HepG2 (cell line): ENCODE measurements around the gene MEAF6. TPM values are rescaled to one million over a fixed set of nuclear protein-coding genes. Genes with fewer than 3 reads are reported as not detected.

Experiments used
- ATAC-seq: fragments of 200-7000 bp; cut with Tn5 transposase; 3 replicates; pipeline ENCODE4 v1.9.1; 2020; ENCODE audit warnings: mild to moderate bottlenecking, moderate library complexity
- BruUV-seq: library from RNA; stranded (reverse); fragments of 400-500 nt; replicated peaks from 2 replicates; lab custom pipeline; 2021; lab: Mats Ljungman, UMichigan
- CTCF ChIA-PET: fragments of 300-600 bp; formaldehyde crosslinking; extraction: SDS; loops from one replicate; lab custom pipeline; 2021; ENCODE audit warnings: low total read pairs, inconsistent platforms, low intra/inter-chr PET ratio; lab: Yijun Ruan, JAX
- POLR2A ChIA-PET: fragments of 350-600 bp; sonication (Branson Sonifier 250); formaldehyde crosslinking; loops from one replicate; lab custom pipeline; 2020; ENCODE audit warnings: antibody characterized with exemption, inconsistent platforms; lab: Yijun Ruan, JAX
- DNase-seq: peaks from one replicate; pipeline ENCODE4 v3.0.0-alpha.2; 2015; ENCODE audit warnings: low spot score
- FAIRE-seq: peaks from 3 replicates; lab custom pipeline; 2011; peaks lifted over from hg19 to GRCh38; lab: Jason Lieb, UNC
- H2AFZ ChIP-seq: one replicate; pipeline ENCODE4 v1.6.1; 2011; ENCODE audit warnings: low read length, inconsistent platforms
- H3K27ac ChIP-seq: fragments of 300-600 bp; 3 replicates; pipeline ENCODE4 v1.8.0; 2011; ENCODE audit warnings: mixed run types, mild to moderate bottlenecking, mixed read lengths, low read length, inconsistent platforms; ENCODE audit not compliant: insufficient read depth; ENCODE audit errors: extremely low read length
- H3K27me3 ChIP-seq, 2 experiments: fragments of 200-600 bp in 1 of 2; 2 replicates in 1 of 2; 3 replicates in 1 of 2; pipeline versions ENCODE4 v1.6.0 to v1.8.0; 2011; ENCODE audit warnings: low read length in 2 of 2, mild to moderate bottlenecking in 2 of 2, moderate library complexity in 2 of 2, inconsistent platforms in 1 of 2; ENCODE audit not compliant: insufficient read depth in 2 of 2, control insufficient read depth in 1 of 2
- H3K36me3 ChIP-seq, 2 experiments: fragments of 200-600 bp in 1 of 2; replicated peaks in 1 of 2; 2 replicates in 1 of 2; 3 replicates in 1 of 2; pipeline versions ENCODE4 v1.5.1 to v1.8.0; 2011; ENCODE audit warnings: low read length in 2 of 2, inconsistent platforms in 1 of 2; ENCODE audit not compliant: insufficient read depth in 2 of 2, control insufficient read depth in 1 of 2
- H3K4me1 ChIP-seq: 2 replicates; pipeline ENCODE4 v1.5.1; 2012; ENCODE audit warnings: low read length, inconsistent platforms; ENCODE audit not compliant: insufficient read depth
- H3K4me2 ChIP-seq: 2 replicates; pipeline ENCODE4 v1.6.0; 2011; ENCODE audit warnings: low read depth, low read length, inconsistent platforms
- H3K4me3 ChIP-seq, 3 experiments: fragments of 200-600 bp in 1 of 3; sonication (generic), shearing (Covaris generic) in 1 of 3; replicated peaks in 1 of 3; 2 replicates each; pipeline ENCODE4 v1.5.1; 2011 to 2016; ENCODE audit warnings: low read length in 3 of 3, inconsistent platforms in 2 of 3, low read depth in 2 of 3, mild to moderate bottlenecking in 2 of 3, control low read depth in 1 of 3, mixed read lengths in 1 of 3; ENCODE audit not compliant: insufficient read depth in 1 of 3
- H3K79me2 ChIP-seq: one replicate; pipeline ENCODE4 v1.6.1; 2011; ENCODE audit warnings: low read length, inconsistent platforms; ENCODE audit not compliant: insufficient read depth
- H3K9ac ChIP-seq: 2 replicates; pipeline ENCODE4 v1.6.0; 2011; ENCODE audit warnings: mild to moderate bottlenecking, low read depth, low read length, inconsistent platforms; ENCODE audit not compliant: insufficient read depth
- H3K9me3 ChIP-seq: 2 replicates; pipeline ENCODE4 v1.5.1; 2012; ENCODE audit warnings: mild to moderate bottlenecking, low read length
- H4K20me1 ChIP-seq: 2 replicates; pipeline ENCODE4 v1.6.0; 2011; ENCODE audit warnings: inconsistent platforms, mild to moderate bottlenecking, low read length, moderate library complexity; ENCODE audit not compliant: insufficient read depth
- ESRRA ChIP-seq: sonication (generic); formaldehyde crosslinking; IDR thresholded peaks from 2 replicates; pipeline ENCODE4 v1.5.1; 2020; ENCODE audit warnings: mild to moderate bottlenecking, low read depth, missing genetic modification reagents
- GABPB1 ChIP-seq: IDR thresholded peaks from 2 replicates; pipeline ENCODE4 v1.6.1; 2016; ENCODE audit warnings: mild to moderate bottlenecking, missing genetic modification reagents, moderate library complexity, missing compliant biosample characterization
- GLI4 ChIP-seq: sonication (generic); formaldehyde crosslinking; IDR thresholded peaks from 2 replicates; pipeline ENCODE4 v1.5.1; 2020; ENCODE audit warnings: missing genetic modification reagents, mild to moderate bottlenecking, moderate library complexity, borderline replicate concordance
- NFE2 ChIP-seq: sonication (generic); formaldehyde crosslinking; IDR thresholded peaks from 2 replicates; pipeline ENCODE4 v1.4.0; 2020; ENCODE audit warnings: missing genetic modification reagents
- RXRB ChIP-seq: IDR thresholded peaks from 2 replicates; pipeline ENCODE4 v1.6.1; 2016; ENCODE audit warnings: borderline replicate concordance, missing genetic modification reagents, missing compliant biosample characterization
- SP5 ChIP-seq: IDR thresholded peaks from 2 replicates; pipeline ENCODE4 v1.6.1; 2016; ENCODE audit warnings: low read depth, borderline replicate concordance
- TEAD3 ChIP-seq: optimal IDR thresholded peaks from 2 replicates; pipeline ENCODE3; 2016; ENCODE audit warnings: borderline replicate concordance
- YEATS4 ChIP-seq: sonication (generic); formaldehyde crosslinking; IDR thresholded peaks from 2 replicates; pipeline ENCODE4 v1.4.0; 2020; ENCODE audit warnings: missing genetic modification reagents, borderline replicate concordance
- YY1 ChIP-seq: IDR thresholded peaks from 2 replicates; pipeline ENCODE4 v1.6.1; 2011; ENCODE audit warnings: low read length, low read depth, moderate library complexity, mild to moderate bottlenecking; ENCODE audit not compliant: insufficient read depth, insufficient replicate concordance
- ZNF136 ChIP-seq: sonication (generic); formaldehyde crosslinking; IDR thresholded peaks from 2 replicates; pipeline ENCODE4 v1.8.1; 2022; ENCODE audit warnings: low read depth, mild to moderate bottlenecking, moderate library complexity, missing genetic modification reagents
- ZNF44 ChIP-seq: sonication (generic); formaldehyde crosslinking; IDR thresholded peaks from 2 replicates; pipeline ENCODE4 v1.5.1; 2020; ENCODE audit warnings: mild to moderate bottlenecking, missing genetic modification reagents
- ZNF607 ChIP-seq: sonication (generic); formaldehyde crosslinking; IDR thresholded peaks from 2 replicates; pipeline ENCODE4 v1.5.1; 2020; ENCODE audit warnings: missing genetic modification reagents, mild to moderate bottlenecking, borderline replicate concordance
- ZNF83 ChIP-seq: sonication (generic); formaldehyde crosslinking; IDR thresholded peaks from 2 replicates; pipeline ENCODE4 v1.4.0; 2020; ENCODE audit warnings: missing genetic modification reagents, mild to moderate bottlenecking, borderline replicate concordance
- ZNF883 ChIP-seq: sonication (generic); formaldehyde crosslinking; IDR thresholded peaks from 2 replicates; pipeline ENCODE4 v1.5.1; 2020; ENCODE audit warnings: mild to moderate bottlenecking, missing genetic modification reagents; ENCODE audit errors: not compliant biosample characterization
- ZSCAN25 ChIP-seq: sonication (generic); formaldehyde crosslinking; IDR thresholded peaks from 2 replicates; pipeline ENCODE4 v1.8.0; 2022; ENCODE audit warnings: mild to moderate bottlenecking, missing genetic modification reagents
- WGBS: methylation state at CpG from one replicate; pipeline ENCODE4 v1.1.6; 2017; ENCODE audit warnings: low lambda C conversion rate; 5-methylcytosine and 5-hydroxymethylcytosine counted together
- in situ Hi-C: cut with HindIII; loops from 2 replicates; pipeline ENCODE4 v1.10.0; 2017; ENCODE audit warnings: low pct_unique_long_range_greater_than_20kb; ENCODE audit not compliant: extremely low pct_ligation_motif_present
- intact Hi-C: fragments of 100-400 bp; cut with micrococcal nuclease; formaldehyde crosslinking; loops from one replicate; pipeline ENCODE4 v1.10.0; 2022; ENCODE audit not compliant: unreplicated experiment
- polyA plus RNA-seq, 8 experiments: library from polyadenylated mRNA; depleted of rRNA in 3 of 8; stranded (reverse) in 7 of 8; unstranded in 1 of 8; fragments of >200 nt; fragmentation: Illumina TruSeq in 4 of 8; extraction: Trizol in 4 of 8; gene quantifications; 2 replicates each; pipeline versions ENCODE4 v1.2.1 to v1.2.3, GENCODE V29; 2011 to 2016; ENCODE audit warnings: low read depth in 4 of 8, missing spikeins in 1 of 8, mixed read lengths in 1 of 8; ENCODE audit not compliant: insufficient read depth in 1 of 8
- total RNA-seq, 5 experiments: library from RNA; depleted of rRNA; stranded (reverse); fragments of >200 nt; fragmentation: Illumina TruSeq; extraction: Trizol; gene quantifications; 2 replicates each; pipeline ENCODE4 v1.2.3, GENCODE V29; 2016; ENCODE audit warnings: low read depth in 1 of 5
- TF ChIP-seq, protein P1 (sequence below): sonication (generic); formaldehyde crosslinking; IDR thresholded peaks from 2 replicates; pipeline ENCODE4 v1.4.0; 2020; ENCODE audit warnings: mild to moderate bottlenecking, missing genetic modification reagents
- TF ChIP-seq, protein P2 (sequence below), 2 experiments: IDR thresholded peaks; 2 replicates each; pipeline ENCODE4 v1.6.1; 2011 to 2012; ENCODE audit warnings: low read length in 2 of 2, borderline replicate concordance in 1 of 2, low read depth in 1 of 2, mild to moderate bottlenecking in 1 of 2, moderate library complexity in 1 of 2

Gene MEAF6
- total and polyA plus RNA-seq, 2 of the 13 experiments (the other 11 are each of a cell fraction or from before 2014, with no cell fraction given) = 29.5 to 45.6 TPM

DNA sequence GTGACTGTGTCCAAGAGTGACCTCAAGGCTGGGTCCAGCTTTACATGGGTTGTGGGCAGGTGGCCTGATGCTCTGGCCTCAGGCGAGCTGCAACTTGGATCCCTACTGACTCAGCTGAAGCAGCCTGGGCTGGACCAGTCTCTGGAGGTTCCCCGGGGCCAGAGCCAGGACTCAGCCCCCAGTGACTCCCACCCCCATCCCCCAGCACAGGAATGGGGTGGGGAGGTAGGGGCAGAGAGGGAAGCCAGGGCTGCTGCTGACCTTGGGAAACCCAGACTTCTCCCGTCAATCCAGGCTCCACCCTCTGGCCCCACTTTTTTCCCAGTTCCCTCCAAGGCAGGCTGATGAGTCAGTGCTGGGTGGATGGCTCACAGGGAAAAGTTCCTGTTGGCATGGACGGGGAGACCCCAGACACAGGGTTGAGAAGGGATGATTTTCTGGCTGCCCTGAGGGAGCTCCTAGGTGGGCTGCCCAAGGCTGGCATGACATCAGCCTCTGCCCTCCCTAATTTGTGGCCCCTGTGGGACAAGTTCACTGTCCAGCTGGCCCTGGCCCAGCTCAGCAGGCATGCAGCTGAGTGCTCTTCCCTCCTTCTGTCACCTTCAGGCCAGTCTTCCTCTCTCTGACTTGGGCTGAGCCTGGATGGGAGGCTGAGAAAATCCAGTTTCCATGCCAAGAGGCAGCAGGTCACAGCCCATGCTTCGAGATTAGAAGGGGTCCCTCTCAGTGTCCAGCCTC lies 37.9 kb downstream of the MEAF6 start:
- CTCF ChIA-PET = no interaction called here
- no peaks in the 10 kb centered on the region; a peak in 1 of 5 replicates for H3K27me3 ChIP-seq
- no peak overlapping the region for H2AFZ ChIP-seq
- peaks cover 76% of the 10 kb centered on the region for H3K4me1 ChIP-seq
- H3K4me2 ChIP-seq = peak overlapping the region; percentile 96
- FAIRE-seq = peak; percentile 50
- in situ Hi-C loops (no loop called here), intact Hi-C loops (loop anchor here (10.0 kb wide), 1 partner anchor 218 kb away; the partner anchor contains the start of gene CDCA8)
- DNase-seq = peak; percentile 61
- H3K79me2 ChIP-seq = peaks cover 42% of the 10 kb centered on the region
- peak overlapping the region; percentile 64 for H3K27ac ChIP-seq
- POLR2A ChIA-PET = interaction anchor here (1.0 to 6.1 kb wide), 8 partner anchors 9 to 383 kb away, joined by 3 to 57 read pairs (median 6); partner anchors contain the start of genes MEAF6 and MTF1
- 0% methylated on average over 2 of the region's 5 CpGs for WGBS
- no peaks in the 10 kb centered on the region for H3K9me3 ChIP-seq
- peak; percentile 14 for ATAC-seq
- H3K36me3 ChIP-seq = peaks cover 5 to 14% of the 10 kb centered on the region in 2 experiments
- peak overlapping the region; percentile 65 to 85 (median 80) for H3K4me3 ChIP-seq
- peak overlapping the region; percentile 83 for H3K9ac ChIP-seq
- H4K20me1 ChIP-seq = peaks cover 17% of the 10 kb centered on the region; the same call in 1 of the 2 replicates
- no TSS peak for BruUV-seq
- TF ChIP-seq ESRRA (CRISPR knock-in tag) (no peak), ZNF44 (CRISPR knock-in tag) (0 out of 2 replicates have a peak, but pooled peaks have one; percentile 60), YEATS4 (CRISPR knock-in tag) (0 out of 2 replicates have a peak, but pooled peaks have one; percentile 27), GABPB1 (peak; percentile 15; the same call in 1 of the 2 replicates), ZNF83 (CRISPR knock-in tag) (0 out of 2 replicates have a peak, but pooled peaks have one; percentile 59), GLI4 (peak; percentile 85; the same call in 1 of the 2 replicates), ZNF607 (CRISPR knock-in tag) (0 out of 2 replicates have a peak, but pooled peaks have one; percentile 16), RXRB (CRISPR knock-in tag) (peak; percentile 12; the same call in 1 of the 2 replicates), TEAD3 (CRISPR knock-in tag) (no peak), ZNF883 (CRISPR knock-in tag) (peak; percentile 74), ZNF136 (CRISPR knock-in tag) (peak; percentile 81; the same call in 1 of the 2 replicates), NFE2 (CRISPR knock-in tag) (no peak), SP5 (CRISPR knock-in tag) (0 out of 2 replicates have a peak, but pooled peaks have one; percentile 19), YY1 (peak; percentile 7), ZSCAN25 (0 out of 2 replicates have a peak, but pooled peaks have one; percentile 52)
- TF ChIP-seq, protein P1, sequence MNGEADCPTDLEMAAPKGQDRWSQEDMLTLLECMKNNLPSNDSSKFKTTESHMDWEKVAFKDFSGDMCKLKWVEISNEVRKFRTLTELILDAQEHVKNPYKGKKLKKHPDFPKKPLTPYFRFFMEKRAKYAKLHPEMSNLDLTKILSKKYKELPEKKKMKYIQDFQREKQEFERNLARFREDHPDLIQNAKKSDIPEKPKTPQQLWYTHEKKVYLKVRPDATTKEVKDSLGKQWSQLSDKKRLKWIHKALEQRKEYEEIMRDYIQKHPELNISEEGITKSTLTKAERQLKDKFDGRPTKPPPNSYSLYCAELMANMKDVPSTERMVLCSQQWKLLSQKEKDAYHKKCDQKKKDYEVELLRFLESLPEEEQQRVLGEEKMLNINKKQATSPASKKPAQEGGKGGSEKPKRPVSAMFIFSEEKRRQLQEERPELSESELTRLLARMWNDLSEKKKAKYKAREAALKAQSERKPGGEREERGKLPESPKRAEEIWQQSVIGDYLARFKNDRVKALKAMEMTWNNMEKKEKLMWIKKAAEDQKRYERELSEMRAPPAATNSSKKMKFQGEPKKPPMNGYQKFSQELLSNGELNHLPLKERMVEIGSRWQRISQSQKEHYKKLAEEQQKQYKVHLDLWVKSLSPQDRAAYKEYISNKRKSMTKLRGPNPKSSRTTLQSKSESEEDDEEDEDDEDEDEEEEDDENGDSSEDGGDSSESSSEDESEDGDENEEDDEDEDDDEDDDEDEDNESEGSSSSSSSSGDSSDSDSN (CRISPR knock-in tag) = 0 out of 2 replicates have a peak, but pooled peaks have one; percentile 26
- TF ChIP-seq, protein P2, sequence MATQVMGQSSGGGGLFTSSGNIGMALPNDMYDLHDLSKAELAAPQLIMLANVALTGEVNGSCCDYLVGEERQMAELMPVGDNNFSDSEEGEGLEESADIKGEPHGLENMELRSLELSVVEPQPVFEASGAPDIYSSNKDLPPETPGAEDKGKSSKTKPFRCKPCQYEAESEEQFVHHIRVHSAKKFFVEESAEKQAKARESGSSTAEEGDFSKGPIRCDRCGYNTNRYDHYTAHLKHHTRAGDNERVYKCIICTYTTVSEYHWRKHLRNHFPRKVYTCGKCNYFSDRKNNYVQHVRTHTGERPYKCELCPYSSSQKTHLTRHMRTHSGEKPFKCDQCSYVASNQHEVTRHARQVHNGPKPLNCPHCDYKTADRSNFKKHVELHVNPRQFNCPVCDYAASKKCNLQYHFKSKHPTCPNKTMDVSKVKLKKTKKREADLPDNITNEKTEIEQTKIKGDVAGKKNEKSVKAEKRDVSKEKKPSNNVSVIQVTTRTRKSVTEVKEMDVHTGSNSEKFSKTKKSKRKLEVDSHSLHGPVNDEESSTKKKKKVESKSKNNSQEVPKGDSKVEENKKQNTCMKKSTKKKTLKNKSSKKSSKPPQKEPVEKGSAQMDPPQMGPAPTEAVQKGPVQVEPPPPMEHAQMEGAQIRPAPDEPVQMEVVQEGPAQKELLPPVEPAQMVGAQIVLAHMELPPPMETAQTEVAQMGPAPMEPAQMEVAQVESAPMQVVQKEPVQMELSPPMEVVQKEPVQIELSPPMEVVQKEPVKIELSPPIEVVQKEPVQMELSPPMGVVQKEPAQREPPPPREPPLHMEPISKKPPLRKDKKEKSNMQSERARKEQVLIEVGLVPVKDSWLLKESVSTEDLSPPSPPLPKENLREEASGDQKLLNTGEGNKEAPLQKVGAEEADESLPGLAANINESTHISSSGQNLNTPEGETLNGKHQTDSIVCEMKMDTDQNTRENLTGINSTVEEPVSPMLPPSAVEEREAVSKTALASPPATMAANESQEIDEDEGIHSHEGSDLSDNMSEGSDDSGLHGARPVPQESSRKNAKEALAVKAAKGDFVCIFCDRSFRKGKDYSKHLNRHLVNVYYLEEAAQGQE (IDR thresholded peaks at IDR 0.05; ENCODE audit: borderline replicate concordance in 1 of 2, low read depth in 1 of 2, low read length in 2 of 2) = no peak
